SK-N-SH (cell line): ENCODE measurements around the gene HHAT. TPM values are rescaled to one million over a fixed set of nuclear protein-coding genes. Genes with fewer than 3 reads are reported as not detected.

Source experiments
- CTCF ChIA-PET: fragments of 300-600, 350-600 bp; formaldehyde crosslinking; extraction: SDS; loops from one replicate; lab custom pipeline; 2021; lab: Yijun Ruan, JAX
- POLR2A ChIA-PET: fragments of 350-600 bp; sonication (Branson Sonifier 250); formaldehyde crosslinking; extraction: SDS; loops from one replicate; lab custom pipeline; 2020; ENCODE audit warnings: antibody characterized with exemption, inconsistent platforms; lab: Yijun Ruan, JAX
- DNase-seq: peaks from one replicate; pipeline ENCODE4 v3.0.0; 2012
- H2AFZ ChIP-seq: fragments of 200-600 bp; sonication (generic); 2 replicates; pipeline ENCODE4 v1.8.1; 2016; ENCODE audit warnings: antibody characterized with exemption, mild to moderate bottlenecking, low read depth
- H3F3A ChIP-seq: fragments of 200-600 bp; sonication (generic); replicated peaks from 2 replicates; pipeline ENCODE3; 2016; ENCODE audit warnings: antibody characterized with exemption, mild to moderate bottlenecking; ENCODE audit not compliant: insufficient read depth
- H3K27ac ChIP-seq, 2 experiments: fragments of 200-500 bp in 1 of 2; fragments of 200-600 bp in 1 of 2; sonication (Bioruptor generic) in 1 of 2; sonication (generic), shearing (Covaris generic) in 1 of 2; 2 replicates each; pipeline versions ENCODE4 v1.5.1 to v1.6.1; 2014 to 2016; ENCODE audit warnings: low read depth in 2 of 2, inconsistent platforms in 1 of 2, low read length in 1 of 2, mild to moderate bottlenecking in 1 of 2, mixed read lengths in 1 of 2
- H3K27me3 ChIP-seq: fragments of 200-600 bp; sonication (generic), shearing (Covaris generic); 2 replicates; pipeline ENCODE4 v1.6.1; 2016; ENCODE audit warnings: mixed run types; ENCODE audit not compliant: insufficient read depth
- H3K36me3 ChIP-seq, 2 experiments: fragments of 200-500 bp in 1 of 2; fragments of 200-600 bp in 1 of 2; sonication (Bioruptor generic) in 1 of 2; sonication (generic) in 1 of 2; replicated peaks in 1 of 2; 2 replicates each; pipeline versions ENCODE3 to v1.5.1; 2014 to 2016; ENCODE audit warnings: low read length in 1 of 2, mild to moderate bottlenecking in 1 of 2; ENCODE audit not compliant: insufficient read depth in 2 of 2, control insufficient read depth in 1 of 2
- H3K4me1 ChIP-seq, 2 experiments: fragments of 200-500 bp in 1 of 2; fragments of 200-600 bp in 1 of 2; sonication (Bioruptor generic) in 1 of 2; sonication (generic), shearing (Covaris generic) in 1 of 2; 2 replicates each; pipeline versions ENCODE4 v1.5.1 to v1.6.1; 2014 to 2016; ENCODE audit warnings: low read depth in 1 of 2, low read length in 1 of 2, mixed run types in 1 of 2; ENCODE audit not compliant: insufficient read depth in 2 of 2, control insufficient read depth in 1 of 2
- H3K4me2 ChIP-seq: fragments of 200-600 bp; sonication (generic), shearing (Covaris generic); 2 replicates; pipeline ENCODE4 v1.6.1; 2017; ENCODE audit warnings: mixed run types
- H3K4me3 ChIP-seq, 2 experiments: fragments of 200-500 bp in 1 of 2; fragments of 200-600 bp in 1 of 2; sonication (Bioruptor generic) in 1 of 2; sonication (generic), shearing (Covaris generic) in 1 of 2; 2 replicates each; pipeline versions ENCODE4 v1.5.1 to v1.8.1; 2014 to 2016; ENCODE audit warnings: low read depth in 2 of 2, inconsistent platforms in 1 of 2, low read length in 1 of 2, mild to moderate bottlenecking in 1 of 2, mixed read lengths in 1 of 2, moderate library complexity in 1 of 2
- H3K79me2 ChIP-seq: fragments of 200-600 bp; sonication (generic); 2 replicates; pipeline ENCODE4 v1.8.1; 2017; ENCODE audit warnings: mild to moderate bottlenecking; ENCODE audit not compliant: insufficient read depth
- H3K9ac ChIP-seq: fragments of 200-600 bp; sonication (generic); 2 replicates; pipeline ENCODE4 v1.6.1; 2017; ENCODE audit warnings: mixed run types
- H3K9me2 ChIP-seq: fragments of 200-600 bp; sonication (generic); 2 replicates; pipeline ENCODE4 v1.6.1; 2017; ENCODE audit warnings: mixed run types
- H3K9me3 ChIP-seq: fragments of 200-600 bp; sonication (generic); 2 replicates; pipeline ENCODE4 v1.6.1; 2017; ENCODE audit warnings: mixed run types, mild to moderate bottlenecking, moderate library complexity
- H4K20me1 ChIP-seq: fragments of 200-600 bp; sonication (generic); 2 replicates; pipeline ENCODE4 v1.6.1; 2017; ENCODE audit warnings: mild to moderate bottlenecking, mixed run types; ENCODE audit not compliant: insufficient read depth
- CHD2 ChIP-seq: fragments of 150-350 bp; IDR thresholded peaks from 2 replicates; pipeline ENCODE4 v1.6.1; 2018; ENCODE audit warnings: low read length; ENCODE audit not compliant: partially characterized antibody
- EP300 ChIP-seq, 2 experiments: IDR thresholded peaks; 2 replicates each; pipeline versions ENCODE4 v1.4.0 to v1.6.1; 2012; ENCODE audit warnings: borderline replicate concordance in 1 of 2, low read depth in 1 of 2, low read length in 1 of 2
- FOSL2 ChIP-seq: IDR thresholded peaks from 2 replicates; pipeline ENCODE4 v1.4.0; 2012; ENCODE audit warnings: low read depth, mild to moderate bottlenecking, moderate library complexity, borderline replicate concordance
- FOXJ3 ChIP-seq: sonication (generic); formaldehyde crosslinking; IDR thresholded peaks from 2 replicates; pipeline ENCODE4 v1.5.1; 2020; ENCODE audit warnings: mild to moderate bottlenecking, missing genetic modification reagents
- GABPA ChIP-seq: IDR thresholded peaks from 2 replicates; pipeline ENCODE4 v1.4.0; 2012; ENCODE audit warnings: low read depth, mild to moderate bottlenecking
- GATA2 ChIP-seq: sonication (generic); formaldehyde crosslinking; IDR thresholded peaks from 2 replicates; pipeline ENCODE4 v1.5.0; 2020; ENCODE audit warnings: mild to moderate bottlenecking, missing genetic modification reagents
- IRF3 ChIP-seq: fragments of 150-350 bp; IDR thresholded peaks from 2 replicates; pipeline ENCODE4 v1.6.1; 2016; ENCODE audit warnings: mild to moderate bottlenecking, low read depth, low read length
- MXI1 ChIP-seq: IDR thresholded peaks from 2 replicates; pipeline ENCODE4 v1.6.1; 2012; ENCODE audit warnings: mild to moderate bottlenecking, low read depth, low read length, improper control_type of control experiment
- NRF1 ChIP-seq: IDR thresholded peaks from 2 replicates; pipeline ENCODE4 v1.6.1; 2012; ENCODE audit warnings: low read depth, mild to moderate bottlenecking, low read length
- PBX3 ChIP-seq: IDR thresholded peaks from 2 replicates; pipeline ENCODE4; 2012
- POLR2AphosphoS5 ChIP-seq: IDR thresholded peaks from 2 replicates; pipeline ENCODE4 v1.6.1; 2012; ENCODE audit warnings: low read depth, low read length
- RAD21 ChIP-seq: IDR thresholded peaks from 2 replicates; pipeline ENCODE4 v1.6.1; 2012; ENCODE audit warnings: mild to moderate bottlenecking, low read length
- RCOR1 ChIP-seq: fragments of 150-350 bp; IDR thresholded peaks from 2 replicates; pipeline ENCODE4 v1.6.1; 2017; ENCODE audit warnings: antibody characterized with exemption, low read length
- RFX5 ChIP-seq: IDR thresholded peaks from 2 replicates; pipeline ENCODE4 v1.6.1; 2012; ENCODE audit warnings: mild to moderate bottlenecking, improper control_type of control experiment, low read length
- SIN3A ChIP-seq: IDR thresholded peaks from 2 replicates; pipeline ENCODE4 v1.6.1; 2012; ENCODE audit warnings: low read depth, mild to moderate bottlenecking, low read length, moderate library complexity, borderline replicate concordance
- TEAD4 ChIP-seq: IDR thresholded peaks from 2 replicates; pipeline ENCODE4 v1.4.0; 2012; ENCODE audit warnings: mild to moderate bottlenecking, borderline replicate concordance; ENCODE audit not compliant: insufficient read depth
- YY1 ChIP-seq: IDR thresholded peaks from 2 replicates; pipeline ENCODE4 v1.4.0; 2012; ENCODE audit warnings: low read depth, mild to moderate bottlenecking
- WGBS: methylation state at CpG from one replicate; pipeline ENCODE4 v1.1.6; 2017; ENCODE audit warnings: low lambda C conversion rate; 5-methylcytosine and 5-hydroxymethylcytosine counted together
- polyA plus RNA-seq, 3 experiments: library from polyadenylated mRNA; depleted of rRNA; stranded (reverse); fragments of >200 nt; gene quantifications; 2 replicates each; pipeline ENCODE4 v1.2.3, GENCODE V29; 2012

The HHAT gene
- polyA plus RNA-seq, 1 of the 3 experiments (the other 2 are of a cell fraction): 8.1 TPM

GRCh38 chr1:210437781-210438180 lies 109.1 kb downstream of the HHAT start:
- Histone ChIP-seq H3F3A (peaks cover 16% of the 10 kb centered on the region), H2AFZ (no peak overlapping the region), H3K4me2 (no peak overlapping the region), H3K9me2 (no peaks in the 10 kb centered on the region), H3K79me2 (no peaks in the 10 kb centered on the region), H3K27me3 (no peaks in the 10 kb centered on the region), H3K4me3 (no peak overlapping the region), H3K4me1 (peaks cover 13 to 19% of the 10 kb centered on the region in 2 experiments; a peak in 3 of 4 replicates), H3K9me3 (no peaks in the 10 kb centered on the region), H3K36me3 (no peaks in the 10 kb centered on the region), H3K9ac (no peak overlapping the region), H4K20me1 (no peaks in the 10 kb centered on the region), H3K27ac (peak overlapping the region in 1 of 2 experiments; percentile 61; a peak in 1 of 4 replicates)
- no peak for DNase-seq
- ChIA-PET CTCF (interaction anchor here (1.5 to 4.5 kb wide), 2 partner anchors 696 to 698 kb away, joined by 3 to 22 read pairs; partner anchors contain the start of gene KCNH1), POLR2A (no interaction called here)
- TF ChIP-seq MXI1: no peak
- TF ChIP-seq IRF3: no peak
- no peak for TF ChIP-seq POLR2AphosphoS5
- TF ChIP-seq CHD2: no peak
- no peak for TF ChIP-seq RAD21
- TF ChIP-seq GABPA: no peak
- no peak for TF ChIP-seq PBX3
- TF ChIP-seq RFX5: no peak
- TF ChIP-seq FOSL2: no peak
- no peak for TF ChIP-seq TEAD4
- TF ChIP-seq YY1: no peak
- TF ChIP-seq FOXJ3 (CRISPR knock-in tag): no peak
- no peak for TF ChIP-seq SIN3A
- no peak for TF ChIP-seq NRF1
- no peak for TF ChIP-seq RCOR1
- no peak for TF ChIP-seq EP300 (IDR thresholded peaks at IDR 0.05; ENCODE audit: borderline replicate concordance in 1 of 2, low read depth in 1 of 2, low read length in 1 of 2)
- TF ChIP-seq GATA2 (CRISPR knock-in tag): no peak
- 100% methylated on average over 1 of the region's 1 CpG for WGBS
